ENCODE data around the gene HNRNPDL.

HNRNPDL gene

GRCh38 chr4:82373816-82374625 lies 56.2 kb downstream of the HNRNPDL start, which contains the start of gene HNRNPD (continued):
- TF ChIP-seq PRDM6 (tag by site-specific recombination; IDR thresholded peaks at IDR 0.05) (no peak), KLF8 (tag by site-specific recombination; IDR thresholded peaks at IDR 0.05) (peak; percentile 100), ZNF175 (tag by site-specific recombination; IDR thresholded peaks at IDR 0.05) (no peak), ZNF391 (tag by site-specific recombination; IDR thresholded peaks at IDR 0.05; ENCODE audit: borderline replicate concordance, low read depth) (no peak), ZNF140 (tag by site-specific recombination; IDR thresholded peaks at IDR 0.05) (no peak), SP2 (tag by site-specific recombination; IDR thresholded peaks at IDR 0.05) (peak; percentile 94), KLF10 (tag by site-specific recombination; IDR thresholded peaks at IDR 0.05) (peak; percentile 91), WT1 (tag by site-specific recombination; IDR thresholded peaks at IDR 0.05) (0 out of 2 replicates have a peak, but pooled peaks have one; percentile 62), ZNF449 (tag by site-specific recombination; IDR thresholded peaks at IDR 0.05) (peak; percentile 28; the same call in 1 of the 2 replicates), EGR2 (tag by site-specific recombination; IDR thresholded peaks at IDR 0.05; ENCODE audit: low read depth) (peak; percentile 81), OVOL3 (tag by site-specific recombination; IDR thresholded peaks at IDR 0.05) (peak; percentile 12; the same call in 1 of the 2 replicates), ZBTB8A (tag by site-specific recombination; IDR thresholded peaks at IDR 0.05) (peak; percentile 100), ZFHX2 (tag by site-specific recombination; conservative IDR thresholded peaks at IDR 0.05) (peak; percentile 87), ZNF341 (tag by site-specific recombination; IDR thresholded peaks at IDR 0.05; ENCODE audit: low read depth) (peak; percentile 94), ZNF585B (tag by site-specific recombination; IDR thresholded peaks at IDR 0.05) (no peak), SP7 (tag by site-specific recombination; IDR thresholded peaks at IDR 0.05) (peak; percentile 88), PBX3 (CRISPR knock-in tag; IDR thresholded peaks at IDR 0.05) (peak; percentile 86), YY2 (tag by site-specific recombination; IDR thresholded peaks at IDR 0.05) (peak; percentile 85), ZNF560 (tag by site-specific recombination; IDR thresholded peaks at IDR 0.05; ENCODE audit: borderline replicate concordance) (no peak), ZNF837 (tag by site-specific recombination; IDR thresholded peaks at IDR 0.05) (no peak), ZNF394 (tag by site-specific recombination; IDR thresholded peaks at IDR 0.05; ENCODE audit: borderline replicate concordance) (peak; percentile 99), ZBTB7A (tag by site-specific recombination; IDR thresholded peaks at IDR 0.05; ENCODE audit: low read depth) (peak; percentile 75; the same call in 1 of the 2 replicates), TRIM28 (IDR thresholded peaks at IDR 0.05; ENCODE audit: borderline replicate concordance, low read length) (no peak), ZBTB17 (tag by site-specific recombination; IDR thresholded peaks at IDR 0.05) (peak; percentile 98), PRDM4 (tag by site-specific recombination; IDR thresholded peaks at IDR 0.05) (peak; percentile 25; the same call in 1 of the 2 replicates), ZNF223 (tag by site-specific recombination; IDR thresholded peaks at IDR 0.05) (no peak), PRDM2 (tag by site-specific recombination; IDR thresholded peaks at IDR 0.05; ENCODE audit: borderline replicate concordance) (no peak)

All from HEK293 (cell line).